SK-N-SH treated with all-trans-retinoic acid at 6 μM for 48 hours (cell line): ENCODE results near the gene ZDHHC5.
"Not testable (repeated sequence)": the region's sequence is repeated elsewhere in the genome, so short reads cannot be mapped to it uniquely, and the experiment has no call there.

Experiments
- ATAC-seq: fragments of 200-7000 bp; cut with Tn5 transposase; 3 replicates; pipeline ENCODE4 v1.9.1; 2020; ENCODE audit warnings: mild to moderate bottlenecking, moderate library complexity
- BACH2 ChIP-seq: fragments of 250-450 bp; sonication (Bioruptor Pico); IDR thresholded peaks from 2 replicates; pipeline ENCODE4 v1.9.0; 2021; ENCODE audit warnings: mild to moderate bottlenecking, borderline replicate concordance
- CREB5 ChIP-seq: fragments of 250-450 bp; sonication (Bioruptor Pico); IDR thresholded peaks from 2 replicates; pipeline ENCODE4 v1.5.1; 2020; ENCODE audit warnings: low read depth, mild to moderate bottlenecking, moderate library complexity
- CSDC2 ChIP-seq: fragments of 250-450 bp; sonication (Bioruptor Pico); IDR thresholded peaks from 2 replicates; pipeline ENCODE4 v1.5.0; 2020; ENCODE audit warnings: mild to moderate bottlenecking, moderate library complexity
- ESRRG ChIP-seq: fragments of 250-450 bp; sonication (Bioruptor Pico); IDR thresholded peaks from 2 replicates; pipeline ENCODE4 v1.6.1; 2021; ENCODE audit warnings: mild to moderate bottlenecking
- GLIS3 ChIP-seq: fragments of 250-450 bp; sonication (Bioruptor Pico); IDR thresholded peaks from 2 replicates; pipeline ENCODE4 v1.5.0; 2020; ENCODE audit warnings: mild to moderate bottlenecking, moderate library complexity
- ISL1 ChIP-seq: fragments of 250-450 bp; sonication (Bioruptor Pico); IDR thresholded peaks from 2 replicates; pipeline ENCODE4 v2.1.2; 2022; ENCODE audit warnings: mild to moderate bottlenecking, moderate library complexity
- OSR1 ChIP-seq: fragments of 250-450 bp; sonication (Bioruptor Pico); IDR thresholded peaks from 2 replicates; pipeline ENCODE4 v1.8.0; 2022; ENCODE audit warnings: moderate library complexity, mild to moderate bottlenecking, inconsistent platforms
- PPARA ChIP-seq: fragments of 250-450 bp; sonication (Bioruptor Pico); IDR thresholded peaks from 2 replicates; pipeline ENCODE4 v1.5.0; 2020; ENCODE audit warnings: mild to moderate bottlenecking, borderline replicate concordance
- RARB ChIP-seq: fragments of 250-450 bp; sonication (Bioruptor Pico); IDR thresholded peaks from 2 replicates; pipeline ENCODE4 v1.8.0; 2021; ENCODE audit warnings: mild to moderate bottlenecking, moderate library complexity
- SNAI2 ChIP-seq: fragments of 250-450 bp; sonication (Bioruptor Pico); IDR thresholded peaks from 2 replicates; pipeline ENCODE4 v1.5.0; 2020; ENCODE audit warnings: mild to moderate bottlenecking, moderate library complexity
- TOX ChIP-seq: fragments of 250-450 bp; sonication (Bioruptor Pico); IDR thresholded peaks from 2 replicates; pipeline ENCODE4 v1.8.0; 2021; ENCODE audit warnings: mild to moderate bottlenecking, moderate library complexity, borderline replicate concordance
- ZC3H10 ChIP-seq: fragments of 250-450 bp; sonication (Bioruptor Pico); IDR thresholded peaks from 2 replicates; pipeline ENCODE4 v1.5.1; 2021; ENCODE audit warnings: mild to moderate bottlenecking, moderate library complexity
- ZFP3 ChIP-seq: fragments of 250-450 bp; sonication (Bioruptor Pico); IDR thresholded peaks from 2 replicates; pipeline ENCODE4 v1.5.0; 2020; ENCODE audit warnings: mild to moderate bottlenecking, moderate library complexity
- ZFP30 ChIP-seq: fragments of 450-650 bp; formaldehyde crosslinking; IDR thresholded peaks from 2 replicates; pipeline ENCODE4 v1.5.0; 2022; ENCODE audit warnings: mild to moderate bottlenecking, moderate library complexity
- ZNF565 ChIP-seq: fragments of 450-650 bp; formaldehyde crosslinking; conservative IDR thresholded peaks from 2 replicates; pipeline ENCODE4 v1.5.0; 2020; ENCODE audit warnings: low read depth, mild to moderate bottlenecking, moderate library complexity
- ZNF70 ChIP-seq: fragments of 450-650 bp; formaldehyde crosslinking; IDR thresholded peaks from 2 replicates; pipeline ENCODE4 v1.5.0; 2020; ENCODE audit warnings: mild to moderate bottlenecking, moderate library complexity
- ZNF8 ChIP-seq: fragments of 450-650 bp; formaldehyde crosslinking; IDR thresholded peaks from 2 replicates; pipeline ENCODE4 v1.5.0; 2020; ENCODE audit warnings: mild to moderate bottlenecking, moderate library complexity
- TF ChIP-seq, protein P1 (sequence below): fragments of 250-450 bp; sonication (Bioruptor Pico); IDR thresholded peaks from 2 replicates; pipeline ENCODE4 v1.8.0; 2020; ENCODE audit warnings: mild to moderate bottlenecking, moderate library complexity, borderline replicate concordance
- TF ChIP-seq, protein P2 (sequence below): fragments of 250-450 bp; sonication (Bioruptor Pico); IDR thresholded peaks from 2 replicates; pipeline ENCODE4 v1.5.0; 2020; ENCODE audit warnings: mild to moderate bottlenecking, moderate library complexity
- TF ChIP-seq, protein P3 (sequence below): fragments of 250-450 bp; sonication (Bioruptor Pico); IDR thresholded peaks from 2 replicates; pipeline ENCODE4 v1.8.0; 2021; ENCODE audit warnings: low read depth, mild to moderate bottlenecking, moderate library complexity, borderline replicate concordance
- TF ChIP-seq, protein P4 (sequence below): fragments of 250-450 bp; sonication (Bioruptor Pico); IDR thresholded peaks from 2 replicates; pipeline ENCODE4 v1.5.1; 2021; ENCODE audit warnings: mild to moderate bottlenecking, moderate library complexity

Gene ZDHHC5

GRCh38 chr11:57713835-57714234 lies 45.9 kb downstream of the ZDHHC5 start:
- TF ChIP-seq TOX (CRISPR knock-in tag) (no peak), PPARA (CRISPR knock-in tag) (no peak), BACH2 (CRISPR knock-in tag) (no peak), ZNF8 (CRISPR knock-in tag) (no peak), ESRRG (no peak), OSR1 (CRISPR knock-in tag) (no peak), ISL1 (no peak), GLIS3 (CRISPR knock-in tag) (no peak), CSDC2 (no peak), ZFP3 (CRISPR knock-in tag) (no peak), ZNF565 (CRISPR knock-in tag) (no peak), CREB5 (CRISPR knock-in tag) (no peak), RARB (CRISPR knock-in tag) (no peak), ZFP30 (CRISPR knock-in tag) (no peak), ZNF70 (CRISPR knock-in tag) (no peak)
- TF ChIP-seq, protein P1, sequence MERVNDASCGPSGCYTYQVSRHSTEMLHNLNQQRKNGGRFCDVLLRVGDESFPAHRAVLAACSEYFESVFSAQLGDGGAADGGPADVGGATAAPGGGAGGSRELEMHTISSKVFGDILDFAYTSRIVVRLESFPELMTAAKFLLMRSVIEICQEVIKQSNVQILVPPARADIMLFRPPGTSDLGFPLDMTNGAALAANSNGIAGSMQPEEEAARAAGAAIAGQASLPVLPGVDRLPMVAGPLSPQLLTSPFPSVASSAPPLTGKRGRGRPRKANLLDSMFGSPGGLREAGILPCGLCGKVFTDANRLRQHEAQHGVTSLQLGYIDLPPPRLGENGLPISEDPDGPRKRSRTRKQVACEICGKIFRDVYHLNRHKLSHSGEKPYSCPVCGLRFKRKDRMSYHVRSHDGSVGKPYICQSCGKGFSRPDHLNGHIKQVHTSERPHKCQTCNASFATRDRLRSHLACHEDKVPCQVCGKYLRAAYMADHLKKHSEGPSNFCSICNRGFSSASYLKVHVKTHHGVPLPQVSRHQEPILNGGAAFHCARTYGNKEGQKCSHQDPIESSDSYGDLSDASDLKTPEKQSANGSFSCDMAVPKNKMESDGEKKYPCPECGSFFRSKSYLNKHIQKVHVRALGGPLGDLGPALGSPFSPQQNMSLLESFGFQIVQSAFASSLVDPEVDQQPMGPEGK (CRISPR knock-in tag), result no peak
- TF ChIP-seq, protein P2, sequence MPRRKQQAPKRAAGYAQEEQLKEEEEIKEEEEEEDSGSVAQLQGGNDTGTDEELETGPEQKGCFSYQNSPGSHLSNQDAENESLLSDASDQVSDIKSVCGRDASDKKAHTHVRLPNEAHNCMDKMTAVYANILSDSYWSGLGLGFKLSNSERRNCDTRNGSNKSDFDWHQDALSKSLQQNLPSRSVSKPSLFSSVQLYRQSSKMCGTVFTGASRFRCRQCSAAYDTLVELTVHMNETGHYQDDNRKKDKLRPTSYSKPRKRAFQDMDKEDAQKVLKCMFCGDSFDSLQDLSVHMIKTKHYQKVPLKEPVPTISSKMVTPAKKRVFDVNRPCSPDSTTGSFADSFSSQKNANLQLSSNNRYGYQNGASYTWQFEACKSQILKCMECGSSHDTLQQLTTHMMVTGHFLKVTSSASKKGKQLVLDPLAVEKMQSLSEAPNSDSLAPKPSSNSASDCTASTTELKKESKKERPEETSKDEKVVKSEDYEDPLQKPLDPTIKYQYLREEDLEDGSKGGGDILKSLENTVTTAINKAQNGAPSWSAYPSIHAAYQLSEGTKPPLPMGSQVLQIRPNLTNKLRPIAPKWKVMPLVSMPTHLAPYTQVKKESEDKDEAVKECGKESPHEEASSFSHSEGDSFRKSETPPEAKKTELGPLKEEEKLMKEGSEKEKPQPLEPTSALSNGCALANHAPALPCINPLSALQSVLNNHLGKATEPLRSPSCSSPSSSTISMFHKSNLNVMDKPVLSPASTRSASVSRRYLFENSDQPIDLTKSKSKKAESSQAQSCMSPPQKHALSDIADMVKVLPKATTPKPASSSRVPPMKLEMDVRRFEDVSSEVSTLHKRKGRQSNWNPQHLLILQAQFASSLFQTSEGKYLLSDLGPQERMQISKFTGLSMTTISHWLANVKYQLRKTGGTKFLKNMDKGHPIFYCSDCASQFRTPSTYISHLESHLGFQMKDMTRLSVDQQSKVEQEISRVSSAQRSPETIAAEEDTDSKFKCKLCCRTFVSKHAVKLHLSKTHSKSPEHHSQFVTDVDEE (CRISPR knock-in tag), result no peak
- TF ChIP-seq, protein P3, sequence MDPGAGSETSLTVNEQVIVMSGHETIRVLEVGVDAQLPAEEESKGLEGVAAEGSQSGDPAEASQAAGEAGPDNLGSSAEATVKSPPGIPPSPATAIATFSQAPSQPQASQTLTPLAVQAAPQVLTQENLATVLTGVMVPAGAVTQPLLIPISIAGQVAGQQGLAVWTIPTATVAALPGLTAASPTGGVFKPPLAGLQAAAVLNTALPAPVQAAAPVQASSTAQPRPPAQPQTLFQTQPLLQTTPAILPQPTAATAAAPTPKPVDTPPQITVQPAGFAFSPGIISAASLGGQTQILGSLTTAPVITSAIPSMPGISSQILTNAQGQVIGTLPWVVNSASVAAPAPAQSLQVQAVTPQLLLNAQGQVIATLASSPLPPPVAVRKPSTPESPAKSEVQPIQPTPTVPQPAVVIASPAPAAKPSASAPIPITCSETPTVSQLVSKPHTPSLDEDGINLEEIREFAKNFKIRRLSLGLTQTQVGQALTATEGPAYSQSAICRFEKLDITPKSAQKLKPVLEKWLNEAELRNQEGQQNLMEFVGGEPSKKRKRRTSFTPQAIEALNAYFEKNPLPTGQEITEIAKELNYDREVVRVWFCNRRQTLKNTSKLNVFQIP (CRISPR knock-in tag), result no peak
- no peak for ATAC-seq

DNA sequence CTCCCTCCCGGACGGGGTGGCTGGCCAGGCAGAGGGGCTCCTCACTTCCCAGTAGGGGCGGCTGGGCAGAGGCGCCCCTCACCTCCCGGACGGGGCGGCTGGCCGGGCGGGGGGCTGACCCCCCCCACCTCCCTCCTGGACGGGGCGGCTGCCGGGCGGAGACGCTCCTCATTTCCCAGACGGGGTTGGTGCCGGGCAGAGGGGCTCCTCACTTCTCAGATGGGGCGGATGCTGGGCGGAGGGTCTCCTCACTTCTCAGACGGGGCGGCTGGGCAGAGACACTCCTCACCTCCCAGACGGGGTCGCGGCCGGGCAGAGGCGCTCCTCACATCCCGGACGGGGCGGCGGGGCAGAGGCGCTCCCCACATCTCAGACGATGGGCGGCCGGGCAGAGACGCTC lies 48.8 kb downstream of the ZDHHC5 start:
- not testable (repeated sequence) for ATAC-seq

GRCh38 chr11:57727185-57727584 lies 59.3 kb downstream of the ZDHHC5 start:
- TF ChIP-seq ZC3H10, result no peak
- no peak for TF ChIP-seq ISL1
- TF ChIP-seq GLIS3 (CRISPR knock-in tag), result no peak
- ATAC-seq, result no peak

DNA sequence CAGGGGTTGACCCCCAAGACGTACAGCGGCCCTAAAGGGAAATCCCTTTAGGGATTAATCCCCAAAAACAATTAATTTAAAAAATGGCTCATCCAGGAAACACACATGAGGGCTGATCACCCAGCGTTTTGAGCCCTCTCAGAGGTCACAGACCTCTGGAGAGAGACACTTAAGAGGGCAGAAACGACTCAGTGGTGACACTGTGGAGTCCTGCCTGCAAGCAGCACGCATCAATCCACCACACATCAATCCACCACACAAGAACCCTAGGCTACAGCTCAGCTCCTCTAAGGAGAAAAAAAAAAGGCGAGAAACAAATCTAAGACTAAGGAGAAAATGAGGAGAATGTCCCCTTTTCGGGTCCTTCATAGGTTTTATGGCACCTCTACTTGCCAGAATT lies 60.9 kb downstream of the ZDHHC5 start:
- ATAC-seq, result no peak
- TF ChIP-seq, protein P4, sequence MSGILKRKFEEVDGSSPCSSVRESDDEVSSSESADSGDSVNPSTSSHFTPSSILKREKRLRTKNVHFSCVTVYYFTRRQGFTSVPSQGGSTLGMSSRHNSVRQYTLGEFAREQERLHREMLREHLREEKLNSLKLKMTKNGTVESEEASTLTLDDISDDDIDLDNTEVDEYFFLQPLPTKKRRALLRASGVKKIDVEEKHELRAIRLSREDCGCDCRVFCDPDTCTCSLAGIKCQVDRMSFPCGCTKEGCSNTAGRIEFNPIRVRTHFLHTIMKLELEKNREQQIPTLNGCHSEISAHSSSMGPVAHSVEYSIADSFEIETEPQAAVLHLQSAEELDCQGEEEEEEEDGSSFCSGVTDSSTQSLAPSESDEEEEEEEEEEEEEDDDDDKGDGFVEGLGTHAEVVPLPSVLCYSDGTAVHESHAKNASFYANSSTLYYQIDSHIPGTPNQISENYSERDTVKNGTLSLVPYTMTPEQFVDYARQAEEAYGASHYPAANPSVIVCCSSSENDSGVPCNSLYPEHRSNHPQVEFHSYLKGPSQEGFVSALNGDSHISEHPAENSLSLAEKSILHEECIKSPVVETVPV, result no peak
- no peak for TF ChIP-seq ZFP3 (CRISPR knock-in tag)
- no peak for TF ChIP-seq CREB5 (CRISPR knock-in tag)
- TF ChIP-seq OSR1 (CRISPR knock-in tag), result no peak
- no peak for TF ChIP-seq TOX (CRISPR knock-in tag)
- TF ChIP-seq BACH2 (CRISPR knock-in tag), result no peak
- TF ChIP-seq ZC3H10, result no peak
- TF ChIP-seq, protein P1 (CRISPR knock-in tag), result no peak
- no peak for TF ChIP-seq ZFP30 (CRISPR knock-in tag)
- no peak for TF ChIP-seq PPARA (CRISPR knock-in tag)
- TF ChIP-seq, protein P2 (CRISPR knock-in tag), result no peak
- no peak for TF ChIP-seq SNAI2 (CRISPR knock-in tag)
- no peak for TF ChIP-seq GLIS3 (CRISPR knock-in tag)
